GM19328 (cell line): ENCODE results near the gene MAD1L1.

Experiments
- ATAC-seq: cut with Tn5 transposase; IDR thresholded peaks from one replicate; pipeline ENCODE4 v1.9.1; 2021; ENCODE audit warnings: mild to moderate bottlenecking, moderate library complexity; ENCODE audit not compliant: unreplicated experiment

Gene MAD1L1

GRCh38 chr7:1995426-1995825 is 237.3 kb downstream of the MAD1L1 start:
- ATAC-seq = no peak

GRCh38 chr7:1994931-1995330 is 237.8 kb downstream of the MAD1L1 start:
- ATAC-seq = no peak

GRCh38 chr7:1993776-1994740 is 238.7 kb downstream of the MAD1L1 start:
- no peak for ATAC-seq

GRCh38 chr7:1993031-1993695 is 239.6 kb downstream of the MAD1L1 start:
- no peak for ATAC-seq

- no peak for ATAC-seq
Observed at GRCh38 chr7:1992554-1992953, 240.2 kb downstream of the MAD1L1 start.

GRCh38 chr7:1990001-1990670 is 242.6 kb downstream of the MAD1L1 start:
- ATAC-seq = no peak

- ATAC-seq = no peak
Observed at GRCh38 chr7:1989049-1989860, 243.5 kb downstream of the MAD1L1 start.

- no peak for ATAC-seq
Observed at GRCh38 chr7:1988533-1988930, 244.2 kb downstream of the MAD1L1 start.

GRCh38 chr7:1987591-1988532 is 244.9 kb downstream of the MAD1L1 start:
- no peak for ATAC-seq

GRCh38 chr7:1987084-1987535 is 245.6 kb downstream of the MAD1L1 start:
- ATAC-seq = no peak

- no peak for ATAC-seq
Observed at GRCh38 chr7:1986366-1987083, 246.2 kb downstream of the MAD1L1 start.

- ATAC-seq = no peak
Observed at GRCh38 chr7:1985936-1986335, 246.8 kb downstream of the MAD1L1 start.

GRCh38 chr7:1985042-1985441 is 247.7 kb downstream of the MAD1L1 start:
- ATAC-seq = no peak

GRCh38 chr7:1981878-1982230 is 250.9 kb downstream of the MAD1L1 start:
- no peak for ATAC-seq

- ATAC-seq = no peak
Observed at GRCh38 chr7:1981201-1981877, 251.4 kb downstream of the MAD1L1 start.

GRCh38 chr7:1979591-1980560 is 252.9 kb downstream of the MAD1L1 start:
- no peak for ATAC-seq
